H1 (cell line): ENCODE data around the gene CNR1. TPM values are rescaled to one million over a fixed set of nuclear protein-coding genes. Genes with fewer than 3 reads are reported as not detected.

Experiments
- CHD1 ChIP-seq: IDR thresholded peaks from 2 replicates; pipeline ENCODE4 v1.6.1; 2012; ENCODE audit warnings: low read depth, low read length, improper control_type of control experiment
- CREB1 ChIP-seq: IDR thresholded peaks from 2 replicates; pipeline ENCODE4 v1.6.1; 2012; ENCODE audit warnings: inconsistent platforms
- HDAC6 ChIP-seq: IDR thresholded peaks from one replicate; pipeline ENCODE4 v1.7.1; 2012; ENCODE audit warnings: low read depth, mild to moderate bottlenecking, inconsistent platforms, low read length, moderate library complexity
- POLR2AphosphoS5 ChIP-seq: IDR thresholded peaks from 2 replicates; pipeline ENCODE4 v1.6.1; 2011; ENCODE audit warnings: low read depth, low read length
- SIN3A ChIP-seq, 2 experiments: IDR thresholded peaks in 1 of 2; conservative IDR thresholded peaks in 1 of 2; 2 replicates each; pipeline ENCODE4 v1.6.1; 2011 to 2012; ENCODE audit warnings: low read length in 2 of 2, improper control_type of control experiment in 1 of 2, low read depth in 1 of 2, mild to moderate bottlenecking in 1 of 2
- SUZ12 ChIP-seq: fragments of 200-600 bp; sonication (generic); IDR thresholded peaks from 2 replicates; pipeline ENCODE4 v1.6.1; 2012; ENCODE audit warnings: mild to moderate bottlenecking, inconsistent platforms, low read length, moderate library complexity, mixed read lengths
- TBP ChIP-seq: IDR thresholded peaks from 2 replicates; pipeline ENCODE4 v1.6.1; 2011; ENCODE audit warnings: low read depth, low read length, improper control_type of control experiment
- polyA plus RNA-seq, 7 experiments: library from polyadenylated mRNA; depleted of rRNA in 3 of 7; stranded (reverse) in 5 of 7; unstranded in 2 of 7; fragments of >200 nt in 5 of 7; fragments of 200-250 nt in 2 of 7; gene quantifications; 1 replicate in 5 of 7; 2 replicates in 1 of 7; 4 replicates in 1 of 7; pipeline versions ENCODE4 v1.2.1 to v1.2.3, GENCODE V29; 2011 to 2013; ENCODE audit warnings: missing spikeins in 2 of 7, mixed read lengths in 2 of 7
- total RNA-seq: library from RNA; stranded (reverse); fragmentation: NEBNext Ultra II Directional; extraction: Animal tissue kit (Norgen Biotek cat#: 25700); gene quantifications from 2 replicates; pipeline ENCODE4 v1.2.1, GENCODE V29; 2021
- TF ChIP-seq, protein P1 (sequence below): IDR thresholded peaks from 2 replicates; pipeline ENCODE4 v1.6.1; 2012; ENCODE audit warnings: inconsistent platforms

The CNR1 gene
- total and polyA plus RNA-seq, 2 of the 8 experiments (the other 6 are each of a cell fraction or from before 2014, with no cell fraction given): 0.83 to 3.1 TPM

DNA sequence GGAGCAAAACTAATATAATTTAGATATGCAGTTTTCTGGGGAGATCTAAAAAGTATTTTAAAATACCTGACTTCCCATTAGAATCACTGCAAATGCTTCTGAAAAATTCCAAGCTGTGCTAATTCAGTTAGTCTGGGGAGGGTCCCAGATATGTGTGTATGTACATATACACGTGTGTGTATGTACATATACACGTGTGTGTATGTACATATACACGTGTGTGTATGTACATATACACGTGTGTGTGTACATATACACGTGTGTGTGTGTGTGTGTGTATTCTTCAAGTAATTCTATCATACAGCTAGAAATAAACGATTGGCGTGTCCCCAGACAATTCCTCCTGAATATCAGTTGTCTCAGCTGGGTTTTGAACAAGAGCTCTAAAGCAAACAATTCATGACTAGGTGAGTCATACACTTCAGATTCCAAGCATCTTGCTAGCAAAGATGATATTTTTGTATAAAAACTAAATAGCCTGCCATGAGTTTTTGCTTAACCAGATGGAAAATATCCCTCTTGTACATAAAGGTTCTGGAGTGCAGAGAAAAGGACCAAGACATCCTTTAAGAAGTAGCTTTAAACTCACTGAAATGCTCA is 60.3 kb downstream of the CNR1 start (continued):
- TF ChIP-seq SIN3A (conservative IDR thresholded peaks at IDR 0.05 in 1 of 2, IDR thresholded peaks at IDR 0.05 in 1 of 2; ENCODE audit: low read depth in 1 of 2, low read length in 2 of 2): no peak
- TF ChIP-seq, protein P1, sequence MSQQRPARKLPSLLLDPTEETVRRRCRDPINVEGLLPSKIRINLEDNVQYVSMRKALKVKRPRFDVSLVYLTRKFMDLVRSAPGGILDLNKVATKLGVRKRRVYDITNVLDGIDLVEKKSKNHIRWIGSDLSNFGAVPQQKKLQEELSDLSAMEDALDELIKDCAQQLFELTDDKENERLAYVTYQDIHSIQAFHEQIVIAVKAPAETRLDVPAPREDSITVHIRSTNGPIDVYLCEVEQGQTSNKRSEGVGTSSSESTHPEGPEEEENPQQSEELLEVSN: no peak
- TF ChIP-seq CREB1: no peak
- no peak for TF ChIP-seq HDAC6
- no peak for TF ChIP-seq CHD1
- no peak for TF ChIP-seq POLR2AphosphoS5
- TF ChIP-seq SUZ12: no peak
- TF ChIP-seq TBP: no peak
- TF ChIP-seq, all 59 proteins: peak for 0

Other genes starting within 250 kb of the CNR1 start
- gene SPACA1, start 118.5 kb downstream of the CNR1 start, total RNA-seq: not detected in 2 replicates
- not detected in 2 replicates for gene SPACA1, start 118.5 kb downstream of the CNR1 start, polyA plus RNA-seq (2011; rRNA removed)